Neural cell (in vitro differentiated cells): ENCODE measurements around the gene PRODH. TPM values are rescaled to one million over a fixed set of nuclear protein-coding genes. Genes with fewer than 3 reads are reported as not detected.
"Not testable (repeated sequence)": the region's sequence is repeated elsewhere in the genome, so short reads cannot be mapped to it uniquely, and the experiment has no call there.

ENCODE experiments used
- H2AFZ ChIP-seq: fragments of 200-600, 300-800 bp; sonication (generic), shearing (Covaris generic); 2 replicates; pipeline ENCODE4 v1.6.0; 2014; ENCODE audit warnings: low read depth, mild to moderate bottlenecking, antibody characterized with exemption, low read length, moderate library complexity
- H3F3A ChIP-seq: fragments of 200-600 bp; shearing (Covaris generic); 2 replicates; pipeline ENCODE4 v1.6.1; 2016; ENCODE audit warnings: mild to moderate bottlenecking, moderate library complexity, mixed read lengths, antibody characterized with exemption, low read length; ENCODE audit not compliant: insufficient read depth, poor library complexity, severe bottlenecking
- H3K27ac ChIP-seq: fragments of 200-600, 300-800 bp; sonication (generic), shearing (Covaris generic); 2 replicates; pipeline ENCODE4 v1.5.1; 2014; ENCODE audit warnings: mild to moderate bottlenecking, low read length, moderate library complexity
- H3K27me3 ChIP-seq: fragments of 300-800, 200-600 bp; sonication (generic), shearing (Covaris generic); 2 replicates; pipeline ENCODE4 v1.6.0; 2014; ENCODE audit warnings: mild to moderate bottlenecking, low read depth, low read length, moderate library complexity; ENCODE audit not compliant: insufficient read depth
- H3K36me3 ChIP-seq: fragments of 300-800, 200-600 bp; sonication (generic), shearing (Covaris generic); 2 replicates; pipeline ENCODE4 v1.5.1; 2014; ENCODE audit warnings: mild to moderate bottlenecking, antibody characterized with exemption, low read length, moderate library complexity; ENCODE audit not compliant: insufficient read depth
- H3K4me2 ChIP-seq: fragments of 300-800, 200-600 bp; sonication (generic), shearing (Covaris generic); 2 replicates; pipeline ENCODE4 v1.6.0; 2014; ENCODE audit warnings: mild to moderate bottlenecking, low read length
- H3K4me3 ChIP-seq: fragments of 300-800, 200-600 bp; sonication (generic), shearing (Covaris generic); 2 replicates; pipeline ENCODE4 v1.5.1; 2014; ENCODE audit warnings: mild to moderate bottlenecking, low read length, moderate library complexity
- H3K79me2 ChIP-seq: fragments of 200-600 bp; shearing (Covaris generic); replicated peaks from 2 replicates; pipeline ENCODE4 v1.6.0; 2014; ENCODE audit warnings: mild to moderate bottlenecking, low read length, moderate library complexity; ENCODE audit not compliant: insufficient read depth
- H3K9ac ChIP-seq: fragments of 300-800, 200-600 bp; sonication (generic), shearing (Covaris generic); 2 replicates; pipeline ENCODE4 v1.6.1; 2016; ENCODE audit warnings: mild to moderate bottlenecking, low read length, mixed read lengths
- H3K9me2 ChIP-seq: fragments of 200-600 bp; shearing (Covaris generic); 2 replicates; pipeline ENCODE4 v1.6.1; 2016; ENCODE audit warnings: mild to moderate bottlenecking, low read length, mixed read lengths; ENCODE audit not compliant: insufficient read depth
- H3K9me3 ChIP-seq: fragments of 200-600, 300-800 bp; sonication (generic), shearing (Covaris generic); 2 replicates; pipeline ENCODE4 v1.6.1; 2016; ENCODE audit warnings: mild to moderate bottlenecking, mixed run types, low read length, moderate library complexity, mixed read lengths
- H4K20me1 ChIP-seq: fragments of 200-600 bp; shearing (Covaris generic); 2 replicates; pipeline ENCODE4 v1.6.1; 2016; ENCODE audit warnings: mild to moderate bottlenecking, mixed run types; ENCODE audit not compliant: insufficient read depth
- CTCF ChIP-seq: fragments of 450-650 bp; IDR thresholded peaks from 2 replicates; pipeline ENCODE4 v1.5.1; 2014; ENCODE audit warnings: antibody characterized with exemption, mild to moderate bottlenecking, moderate library complexity; ENCODE audit not compliant: poor library complexity, severe bottlenecking
- EP300 ChIP-seq: fragments of 450-650 bp; conservative IDR thresholded peaks from 2 replicates; pipeline ENCODE4 v1.6.1; 2014; ENCODE audit warnings: antibody characterized with exemption, mild to moderate bottlenecking, moderate library complexity; ENCODE audit not compliant: poor library complexity, severe bottlenecking
- EZH2 ChIP-seq: fragments of 200-600, 300-800 bp; shearing (Covaris generic), sonication (generic); IDR thresholded peaks from 2 replicates; pipeline ENCODE4 v1.6.1; 2014; ENCODE audit warnings: antibody characterized with exemption, low read length, borderline replicate concordance, mild to moderate bottlenecking; ENCODE audit not compliant: insufficient read depth, poor library complexity, severe bottlenecking
- MXI1 ChIP-seq: fragments of 450-650 bp; conservative IDR thresholded peaks from 2 replicates; pipeline ENCODE4 v1.6.1; 2014; ENCODE audit warnings: antibody characterized with exemption, mild to moderate bottlenecking; ENCODE audit not compliant: poor library complexity, severe bottlenecking
- POLR2AphosphoS5 ChIP-seq: IDR thresholded peaks from 2 replicates; pipeline ENCODE4 v1.6.1; 2012
- RAD21 ChIP-seq: fragments of 450-650 bp; conservative IDR thresholded peaks from 2 replicates; pipeline ENCODE4 v1.6.1; 2014; ENCODE audit warnings: antibody characterized with exemption, mild to moderate bottlenecking, moderate library complexity
- REST ChIP-seq: IDR thresholded peaks from 2 replicates; pipeline ENCODE4 v1.6.1; 2012; ENCODE audit warnings: borderline replicate concordance
- SMC3 ChIP-seq: fragments of 450-650 bp; conservative IDR thresholded peaks from 2 replicates; pipeline ENCODE4 v1.6.1; 2014; ENCODE audit warnings: antibody characterized with exemption, mild to moderate bottlenecking, moderate library complexity; ENCODE audit not compliant: poor library complexity
- TAF1 ChIP-seq: IDR thresholded peaks from 2 replicates; pipeline ENCODE4 v1.6.1; 2012; ENCODE audit warnings: low read depth
- polyA plus RNA-seq: library from polyadenylated mRNA; depleted of rRNA; stranded (reverse); fragments of >200 nt; gene quantifications from 2 replicates; pipeline ENCODE4 v1.2.3, GENCODE V29; 2014

The PRODH gene
- polyA plus RNA-seq, 1 donor from 2014 or later, result 0.31 TPM

- H3K4me2 ChIP-seq, H3K9me2 ChIP-seq, H3K27me3 ChIP-seq, H4K20me1 ChIP-seq, H3K4me3 ChIP-seq, H3K36me3 ChIP-seq, H2AFZ ChIP-seq, H3K27ac ChIP-seq, H3K79me2 ChIP-seq, H3K9ac ChIP-seq, H3F3A ChIP-seq, H3K9me3 ChIP-seq: not testable (repeated sequence)
- TF ChIP-seq RAD21 (peak; percentile 74), CTCF (peak; percentile 84), SMC3 (peak; percentile 74)
These were observed 18.4 kb upstream of the PRODH start for GRCh38 chr22:18954303-18954989.

GRCh38 chr22:18953128-18953527 is 17.0 kb upstream of the PRODH start:
- H3K36me3 ChIP-seq, H3F3A ChIP-seq, H3K9me3 ChIP-seq, H3K9me2 ChIP-seq, H3K79me2 ChIP-seq, H2AFZ ChIP-seq, H3K27me3 ChIP-seq, H3K27ac ChIP-seq, H3K9ac ChIP-seq, H3K4me3 ChIP-seq, H3K4me2 ChIP-seq, H4K20me1 ChIP-seq: not testable (repeated sequence)

- Histone ChIP-seq H2AFZ (no peak overlapping the region), H3F3A (no peaks in the 10 kb centered on the region), H3K36me3 (no peaks in the 10 kb centered on the region), H3K27me3 (no peaks in the 10 kb centered on the region), H3K9me3 (no peaks in the 10 kb centered on the region), H3K4me2 (no peak overlapping the region), H3K9me2 (no peaks in the 10 kb centered on the region), H3K79me2 (no peaks in the 10 kb centered on the region), H3K27ac (no peak overlapping the region), H3K9ac (no peak overlapping the region), H3K4me3 (no peak overlapping the region), H4K20me1 (no peaks in the 10 kb centered on the region)
- TF ChIP-seq EP300, result no peak
- no peak for TF ChIP-seq SMC3
- TF ChIP-seq CTCF, result no peak
- no peak for TF ChIP-seq MXI1
- no peak for TF ChIP-seq TAF1
- TF ChIP-seq REST, result no peak
- TF ChIP-seq RAD21, result no peak
- TF ChIP-seq POLR2AphosphoS5, result no peak
- TF ChIP-seq EZH2, result no peak
These were observed 15.9 kb upstream of the PRODH start for GRCh38 chr22:18952022-18952421.
